T-cell (primary cell): ENCODE data around the gene PCDHB12. TPM values are rescaled to one million over a fixed set of nuclear protein-coding genes. Genes with fewer than 3 reads are reported as not detected.
"Not testable (repeated sequence)": the region's sequence is repeated elsewhere in the genome, so short reads cannot be mapped to it uniquely, and the experiment has no call there.

Source experiments
- ATAC-seq, 4 experiments: fragments of 200-7000 bp in 3 of 4; fragments of 150-1000 bp in 1 of 4; cut with Tn5 transposase; replicated peaks in 1 of 4; 1 replicate in 3 of 4; 2 replicates in 1 of 4; pipeline ENCODE4 v1.10.0; 2021; ENCODE audit warnings: moderate library complexity in 3 of 4, mild to moderate bottlenecking in 2 of 4, moderate number of reproducible peaks in 1 of 4
- CTCF ChIA-PET, 2 donors: fragments of 300-600 bp; sonication (Branson Sonifier 250); formaldehyde crosslinking; loops; one replicate each; lab custom pipeline; 2022; ENCODE audit warnings: antibody characterized with exemption in 2 of 2; lab: Charles Lee
- POLR2A ChIA-PET, 2 donors: fragments of 300-600 bp; sonication (Branson Sonifier 250); formaldehyde crosslinking; loops; one replicate each; lab custom pipeline; 2022; ENCODE audit warnings: antibody characterized with exemption in 2 of 2; lab: Charles Lee
- DNase-seq, 35 experiments: peaks; one replicate each; pipeline versions ENCODE4 v3.0.0 to v3.0.0-alpha.2; 2013 to 2023
- H3K27ac ChIP-seq: one replicate; pipeline ENCODE4 v1.5.1; 2013; ENCODE audit warnings: low read length
- H3K27me3 ChIP-seq, 2 experiments: replicated peaks in 1 of 2; 1 replicate in 1 of 2; 2 replicates in 1 of 2; pipeline versions ENCODE4 v1.6.1 to v1.7.0; 2013; ENCODE audit warnings: low read length in 1 of 2, mixed read lengths in 1 of 2; ENCODE audit not compliant: control insufficient read depth in 2 of 2, insufficient read depth in 2 of 2; ENCODE audit errors: extremely low read depth in 1 of 2
- H3K36me3 ChIP-seq, 2 donors: 1 replicate in 1 of 2; 2 replicates in 1 of 2; pipeline versions ENCODE4 v1.6.1 to v1.7.0; 2013; ENCODE audit warnings: low read length in 1 of 2; ENCODE audit not compliant: control insufficient read depth in 2 of 2, insufficient read depth in 1 of 2; ENCODE audit errors: extremely low read depth in 1 of 2
- H3K4me1 ChIP-seq, 2 experiments: 1 replicate in 1 of 2; 2 replicates in 1 of 2; pipeline versions ENCODE4 v1.6.1 to v1.7.0; 2013; ENCODE audit warnings: low read length in 2 of 2, mixed read lengths in 1 of 2; ENCODE audit not compliant: insufficient read depth in 2 of 2, control insufficient read depth in 1 of 2; ENCODE audit errors: extremely low read depth in 1 of 2
- H3K4me3 ChIP-seq, 2 donors: 1 replicate in 1 of 2; 2 replicates in 1 of 2; pipeline versions ENCODE4 v1.5.1 to v1.7.0; 2013; ENCODE audit warnings: mild to moderate bottlenecking in 2 of 2, low read length in 1 of 2, moderate library complexity in 1 of 2; ENCODE audit not compliant: control insufficient read depth in 1 of 2; ENCODE audit errors: extremely low read depth in 1 of 2
- H3K9me3 ChIP-seq: 2 replicates; pipeline ENCODE4 v1.7.0; 2013
- H3K27ac Mint-ChIP-seq, 2 donors: one replicate each; pipeline ENCODE4 v1.8.0; 2020 to 2021; ENCODE audit warnings: mild to moderate bottlenecking in 2 of 2, mixed read lengths in 2 of 2
- H3K27me3 Mint-ChIP-seq, 2 donors: one replicate each; pipeline ENCODE4 v1.8.0; 2021 to 2022; ENCODE audit warnings: mixed read lengths in 2 of 2
- H3K36me3 Mint-ChIP-seq: one replicate; pipeline ENCODE4 v1.8.0; 2021; ENCODE audit warnings: mixed read lengths
- H3K4me1 Mint-ChIP-seq, 3 donors: one replicate each; pipeline ENCODE4 v1.8.0; 2020 to 2022; ENCODE audit warnings: mixed read lengths in 3 of 3, mild to moderate bottlenecking in 1 of 3
- H3K4me3 Mint-ChIP-seq, 3 donors: one replicate each; pipeline ENCODE4 v1.8.0; 2020 to 2022; ENCODE audit warnings: mild to moderate bottlenecking in 3 of 3, mixed read lengths in 3 of 3, moderate library complexity in 3 of 3
- H3K9me3 Mint-ChIP-seq, 3 donors: one replicate each; pipeline ENCODE4 v1.8.0; 2020 to 2022; ENCODE audit warnings: mixed read lengths in 3 of 3
- WGBS: methylation state at CpG from one replicate; pipeline ENCODE4 v1.1.5; 2013; ENCODE audit warnings: missing lambda C conversion rate; ENCODE audit not compliant: insufficient coverage; 5-methylcytosine and 5-hydroxymethylcytosine counted together
- total RNA-seq, 35 experiments: library from RNA in 6 of 35; stranded (reverse) in 6 of 35; fragments of 120-200 nt in 1 of 35; gene quantifications; one replicate each; pipeline versions ENCODE4 v1.2.1 to v1.2.4 and lab custom pipeline; 2013 to 2026

Gene PCDHB12
- total RNA-seq, 5 donors from 2014 or later (not counting 1 experiment from before 2014, with no cell fraction given): not detected

GRCh38 chr5:141215504-141215903 lies 7.0 kb downstream of the PCDHB12 start:
- H3K4me1 Mint-ChIP-seq, H3K4me1 ChIP-seq, DNase-seq, H3K27ac Mint-ChIP-seq, H3K36me3 Mint-ChIP-seq, H3K36me3 ChIP-seq, H3K4me3 Mint-ChIP-seq, H3K9me3 ChIP-seq, H3K27ac ChIP-seq, ATAC-seq, POLR2A ChIA-PET, H3K4me3 ChIP-seq, CTCF ChIA-PET: not testable (repeated sequence)
- Mint-ChIP-seq H3K27me3 (peaks cover 57 to 63% of the 10 kb centered on the region in 2 donors), H3K9me3 (peaks cover 10 to 35% (median 30%) of the 10 kb centered on the region in 3 donors)
- H3K27me3 ChIP-seq: peaks cover 12 to 19% of the 10 kb centered on the region in 2 experiments
- 41% methylated on average over 10 of the region's 40 CpGs for WGBS

DNA sequence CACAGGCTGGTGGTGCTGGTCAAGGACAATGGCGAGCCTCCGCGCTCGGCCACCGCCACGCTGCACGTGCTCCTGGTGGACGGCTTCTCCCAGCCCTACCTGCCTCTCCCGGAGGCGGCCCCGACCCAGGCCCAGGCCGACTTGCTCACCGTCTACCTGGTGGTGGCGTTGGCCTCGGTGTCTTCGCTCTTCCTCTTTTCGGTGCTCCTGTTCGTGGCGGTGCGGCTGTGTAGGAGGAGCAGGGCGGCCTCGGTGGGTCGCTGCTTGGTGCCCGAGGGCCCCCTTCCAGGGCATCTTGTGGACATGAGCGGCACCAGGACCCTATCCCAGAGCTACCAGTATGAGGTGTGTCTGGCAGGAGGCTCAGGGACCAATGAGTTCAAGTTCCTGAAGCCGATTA lies 7.5 kb downstream of the PCDHB12 start:
- H3K27ac Mint-ChIP-seq, H3K4me3 ChIP-seq, DNase-seq, POLR2A ChIA-PET, H3K36me3 ChIP-seq, H3K4me1 Mint-ChIP-seq, ATAC-seq, H3K9me3 ChIP-seq, H3K36me3 Mint-ChIP-seq, H3K27ac ChIP-seq, H3K4me3 Mint-ChIP-seq, CTCF ChIA-PET, H3K4me1 ChIP-seq: not testable (repeated sequence)
- Mint-ChIP-seq H3K27me3 (peaks cover 57 to 64% of the 10 kb centered on the region in 2 donors), H3K9me3 (peaks cover 10 to 34% (median 28%) of the 10 kb centered on the region in 3 donors)
- no CpG with 5 or more reads among the region's 26 CpGs for WGBS
- peaks cover 12 to 17% of the 10 kb centered on the region in 2 experiments for H3K27me3 ChIP-seq

GRCh38 chr5:141223112-141223783 lies 14.7 kb downstream of the PCDHB12 start, which contains the start of gene PCDHB14:
TSS of gene PCDHB14 (plus strand) at chr5:141223343. CDS start at chr5:141223506, 163 bp downstream.
- no peaks in the 10 kb centered on the region for H3K9me3 ChIP-seq
- no peak within 1 kb of the TSS for H3K27ac ChIP-seq
- CTCF ChIA-PET: interaction anchor here (1.2 to 1.5 kb wide), 4 partner anchors 9 to 341 kb away, joined by 3 to 16 read pairs (median 4); no protein-coding TSS in a partner anchor
- H3K27me3 ChIP-seq: peaks cover 4 to 24% of the 10 kb centered on the region in 2 experiments
- Mint-ChIP-seq H3K4me3 (peak within 1 kb of the TSS in 2 of 3 donors; percentile 4 to 26), H3K9me3 (peaks cover 6 to 31% (median 25%) of the 10 kb centered on the region in 3 donors), H3K4me1 (peaks cover 0 to 7% (median 6%) of the 10 kb centered on the region in 3 donors), H3K27me3 (peaks cover 57 to 64% of the 10 kb centered on the region in 2 donors), H3K27ac (no peak within 1 kb of the TSS), H3K36me3 (peaks cover 3% of the 10 kb centered on the region)
- POLR2A ChIA-PET: no interaction called here
- H3K4me1 ChIP-seq: no peaks in the 10 kb centered on the region
- no peak within 1 kb of the TSS for H3K4me3 ChIP-seq
- WGBS: 29% methylated on average over 14 of the region's 15 CpGs
- DNase-seq (peak in 1 of 35 experiments; percentile 40), ATAC-seq (no peak)
- no peaks in the 10 kb centered on the region for H3K36me3 ChIP-seq

DNA sequence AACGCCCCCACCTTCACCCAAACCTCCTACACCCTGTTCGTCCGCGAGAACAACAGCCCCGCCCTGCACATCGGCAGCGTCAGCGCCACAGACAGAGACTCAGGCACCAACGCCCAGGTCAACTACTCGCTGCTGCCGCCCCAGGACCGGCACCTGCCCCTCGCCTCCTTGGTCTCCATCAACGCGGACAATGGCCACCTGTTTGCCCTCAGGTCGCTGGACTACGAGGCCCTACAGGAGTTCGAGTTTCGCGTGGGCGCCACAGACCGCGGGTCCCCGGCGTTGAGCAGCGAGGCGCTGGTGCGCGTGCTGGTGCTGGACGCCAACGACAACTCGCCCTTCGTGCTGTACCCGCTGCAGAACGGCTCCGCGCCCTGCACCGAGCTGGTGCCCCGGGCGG lies 16.3 kb downstream of the PCDHB12 start:
- POLR2A ChIA-PET, H3K4me1 ChIP-seq, H3K4me1 Mint-ChIP-seq, H3K27ac ChIP-seq, H3K27ac Mint-ChIP-seq, H3K36me3 Mint-ChIP-seq, DNase-seq, H3K9me3 ChIP-seq, ATAC-seq, H3K4me3 ChIP-seq, CTCF ChIA-PET, H3K4me3 Mint-ChIP-seq, H3K36me3 ChIP-seq: not testable (repeated sequence)
- peaks cover 4 to 19% of the 10 kb centered on the region in 2 experiments for H3K27me3 ChIP-seq
- WGBS: 25% methylated on average over 11 of the region's 40 CpGs
- peaks cover under 1 to 24% (median 14%) of the 10 kb centered on the region in 3 donors for H3K9me3 Mint-ChIP-seq
- peaks cover 44 to 54% of the 10 kb centered on the region in 2 donors for H3K27me3 Mint-ChIP-seq

DNA sequence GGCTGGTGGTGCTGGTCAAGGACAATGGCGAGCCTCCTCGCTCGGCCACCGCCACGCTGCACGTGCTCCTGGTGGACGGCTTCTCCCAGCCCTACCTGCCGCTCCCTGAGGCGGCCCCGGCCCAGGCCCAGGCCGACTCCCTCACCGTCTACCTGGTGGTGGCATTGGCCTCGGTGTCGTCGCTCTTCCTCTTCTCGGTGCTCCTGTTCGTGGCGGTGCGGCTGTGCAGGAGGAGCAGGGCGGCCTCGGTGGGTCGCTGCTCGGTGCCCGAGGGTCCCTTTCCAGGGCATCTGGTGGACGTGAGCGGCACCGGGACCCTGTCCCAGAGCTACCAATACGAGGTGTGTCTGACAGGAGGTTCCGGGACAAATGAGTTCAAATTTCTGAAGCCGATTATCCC lies 16.9 kb downstream of the PCDHB12 start:
- DNase-seq, H3K4me1 ChIP-seq, H3K4me3 ChIP-seq, H3K9me3 ChIP-seq, CTCF ChIA-PET, H3K27ac ChIP-seq, POLR2A ChIA-PET, ATAC-seq, H3K27ac Mint-ChIP-seq, H3K4me3 Mint-ChIP-seq, H3K36me3 Mint-ChIP-seq, H3K36me3 ChIP-seq, H3K4me1 Mint-ChIP-seq: not testable (repeated sequence)
- H3K27me3 ChIP-seq: peaks cover 4 to 19% of the 10 kb centered on the region in 2 experiments
- Mint-ChIP-seq H3K27me3 (peaks cover 38 to 48% of the 10 kb centered on the region in 2 donors), H3K9me3 (peaks cover 0 to 18% (median 10%) of the 10 kb centered on the region in 3 donors)
- 47% methylated on average over 11 of the region's 30 CpGs for WGBS

- peaks cover 35 to 43% of the 10 kb centered on the region in 2 donors for H3K27me3 Mint-ChIP-seq
- DNase-seq: no peak
- H3K36me3 ChIP-seq: no peaks in the 10 kb centered on the region
- CTCF ChIA-PET: no interaction called here
- peaks cover 3% of the 10 kb centered on the region for H3K36me3 Mint-ChIP-seq
- H3K9me3 ChIP-seq: no peaks in the 10 kb centered on the region
- H3K27me3 ChIP-seq: peaks cover 0 to 20% of the 10 kb centered on the region in 2 experiments
- no peak for ATAC-seq
- H3K9me3 Mint-ChIP-seq: peaks cover 10 to 38% (median 37%) of the 10 kb centered on the region in 3 donors
- no peak overlapping the region for H3K4me3 ChIP-seq
- H3K27ac Mint-ChIP-seq: no peak overlapping the region
- H3K4me3 Mint-ChIP-seq: no peak overlapping the region
- no peak overlapping the region for H3K27ac ChIP-seq
- POLR2A ChIA-PET: no interaction called here
- WGBS: 16% methylated on average over 12 of the region's 15 CpGs
- H3K4me1 ChIP-seq: no peaks in the 10 kb centered on the region
- H3K4me1 Mint-ChIP-seq: no peaks in the 10 kb centered on the region
These were observed 25.7 kb downstream of the PCDHB12 start for GRCh38 chr5:141234109-141234667.
